GM11168 (cell line): ENCODE measurements around the gene CDC20B.

Experiments
- in situ Hi-C: fragments of 300-500 bp; cut with MboI; formaldehyde crosslinking; loops from one replicate; pipeline ENCODE4 v1.12.0; 2022; ENCODE audit warnings: low sequenced_read_pairs; ENCODE audit not compliant: unreplicated experiment

CDC20B gene

GRCh38 chr5:55172937-55173686 is at the start of gene CDC20B:
CDC20B (minus strand) TSS chr5:55173177; CDS start chr5:55173000, 177 bp downstream.
- in situ Hi-C loops: no loop called here

- in situ Hi-C loops: no loop called here
Observed at GRCh38 chr5:55222092-55222984, 49.4 kb upstream of the CDC20B start.

- in situ Hi-C loops: no loop called here
Observed at GRCh38 chr5:55220433-55221185, 47.6 kb upstream of the CDC20B start.

- in situ Hi-C loops: no loop called here
Observed at GRCh38 chr5:55219770-55220169, 46.8 kb upstream of the CDC20B start.

- in situ Hi-C loops: no loop called here
Observed at GRCh38 chr5:55218967-55219366, 46.0 kb upstream of the CDC20B start.

GRCh38 chr5:55211184-55211874 is 38.4 kb upstream of the CDC20B start:
- in situ Hi-C loops: no loop called here

- in situ Hi-C loops: no loop called here
Observed at GRCh38 chr5:55205001-55205400, 32.0 kb upstream of the CDC20B start.

- in situ Hi-C loops: no loop called here
Observed at GRCh38 chr5:55191165-55191564, 18.2 kb upstream of the CDC20B start.

GRCh38 chr5:55188656-55189540 is 15.9 kb upstream of the CDC20B start:
- in situ Hi-C loops: no loop called here

- in situ Hi-C loops: no loop called here
Observed at GRCh38 chr5:55187370-55187769, 14.4 kb upstream of the CDC20B start.

GRCh38 chr5:55180016-55180415 is 7.0 kb upstream of the CDC20B start:
- in situ Hi-C loops: no loop called here

GRCh38 chr5:55177078-55177477 is 4.1 kb upstream of the CDC20B start:
- in situ Hi-C loops: no loop called here

GRCh38 chr5:55176176-55176818 is 3.3 kb upstream of the CDC20B start:
- in situ Hi-C loops: no loop called here

GRCh38 chr5:55175781-55176175 is 2.8 kb upstream of the CDC20B start:
- in situ Hi-C loops: no loop called here

- in situ Hi-C loops: no loop called here
Observed at GRCh38 chr5:55173687-55174230, 782 bp upstream of the CDC20B start.

- in situ Hi-C loops: no loop called here
Observed at GRCh38 chr5:55172051-55172899, 702 bp downstream of the CDC20B start.

GRCh38 chr5:55171471-55171870 is 1.5 kb downstream of the CDC20B start:
- in situ Hi-C loops: no loop called here
